ENCODE data around the gene PAFAH1B2.
A peak's percentile ranks its signal among the peaks of the same experiment; 100 is the strongest.
"Not testable (repeated sequence)": the region's sequence is repeated elsewhere in the genome, so short reads cannot be mapped to it uniquely, and the experiment has no call there.

The PAFAH1B2 gene

DNA sequence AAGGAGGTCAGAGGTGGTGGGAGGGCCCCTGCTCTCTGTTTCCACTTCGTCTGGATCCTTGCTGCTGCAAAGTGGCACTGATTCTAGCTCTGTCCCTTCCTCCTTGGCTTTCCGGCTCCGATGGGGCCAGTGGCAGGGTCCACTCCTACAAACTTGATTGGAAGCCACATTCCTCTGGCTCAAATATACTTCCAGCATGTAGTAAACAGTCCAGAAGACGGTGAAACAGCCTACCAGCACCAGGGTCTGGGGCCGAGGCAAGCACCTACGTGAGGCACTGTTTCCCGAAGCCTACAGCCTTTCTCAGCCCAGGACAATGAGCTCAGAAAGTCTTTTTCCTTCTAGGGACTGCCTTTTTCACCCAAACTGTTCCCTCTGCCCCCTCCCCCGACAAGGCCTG is 62.0 kb downstream of the PAFAH1B2 start:
- not testable (repeated sequence) for DNase-seq

DNA sequence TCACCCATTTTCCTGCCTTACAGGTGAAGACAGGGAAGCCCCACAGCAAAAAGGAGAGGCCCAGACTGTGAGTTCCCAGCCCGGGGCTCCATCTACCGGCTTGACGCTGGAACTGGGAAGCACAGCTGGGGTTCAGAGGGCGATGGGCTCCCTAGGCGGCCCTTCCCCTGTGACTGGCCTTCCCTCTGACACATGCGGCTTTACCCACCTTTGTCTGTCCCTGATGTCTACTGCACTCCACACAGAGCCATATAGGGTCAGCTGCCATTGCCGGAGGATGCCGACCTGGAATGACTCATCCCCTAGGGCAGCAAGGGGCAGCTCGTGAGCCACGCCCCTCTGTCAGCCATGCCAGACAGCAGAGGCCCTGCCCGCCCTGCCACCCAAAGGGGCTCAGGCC is 62.8 kb downstream of the PAFAH1B2 start:
- DNase-seq, result not testable (repeated sequence)

DNA sequence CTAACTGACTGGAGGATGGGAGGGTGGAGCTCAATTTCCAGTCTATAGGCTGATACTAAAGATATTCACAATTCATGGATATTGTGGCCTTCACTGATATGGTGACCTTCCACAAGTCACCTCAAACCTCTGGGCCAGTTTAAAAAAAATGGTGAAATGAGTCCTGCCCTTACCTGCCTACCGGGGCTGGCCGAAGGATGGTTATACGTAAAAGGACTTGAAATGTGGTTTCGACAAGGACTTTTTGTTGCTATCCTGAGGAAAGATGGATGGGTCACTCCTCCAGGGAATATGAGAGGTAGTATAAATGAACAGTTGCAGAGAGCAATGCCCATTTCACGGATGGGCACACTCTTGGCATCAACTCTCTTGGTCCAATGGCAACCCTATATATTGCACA is 63.4 kb downstream of the PAFAH1B2 start:
- DNase-seq, result not testable (repeated sequence)

DNA sequence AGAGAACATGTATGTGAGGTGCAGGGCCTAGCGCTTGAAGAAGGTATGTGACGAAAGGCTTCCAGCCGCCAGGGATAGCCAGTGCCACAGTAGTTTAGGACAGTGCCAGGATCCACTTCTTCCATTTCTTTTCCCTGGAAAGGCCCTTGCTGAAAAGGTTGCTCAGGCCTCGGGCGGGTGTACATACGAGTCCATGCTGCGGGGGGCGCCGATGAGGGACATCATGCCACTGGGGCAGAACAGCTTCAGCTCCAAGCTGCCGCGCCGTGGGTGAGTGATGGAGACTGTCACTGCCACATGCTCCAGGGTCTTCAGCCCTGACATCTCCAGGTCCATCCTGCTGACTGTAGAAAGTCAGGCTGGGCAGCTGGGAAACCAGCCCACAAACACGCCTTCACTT is 64.6 kb downstream of the PAFAH1B2 start:
- DNase-seq, result peak in 1 of 2 experiments; percentile 23

DNA sequence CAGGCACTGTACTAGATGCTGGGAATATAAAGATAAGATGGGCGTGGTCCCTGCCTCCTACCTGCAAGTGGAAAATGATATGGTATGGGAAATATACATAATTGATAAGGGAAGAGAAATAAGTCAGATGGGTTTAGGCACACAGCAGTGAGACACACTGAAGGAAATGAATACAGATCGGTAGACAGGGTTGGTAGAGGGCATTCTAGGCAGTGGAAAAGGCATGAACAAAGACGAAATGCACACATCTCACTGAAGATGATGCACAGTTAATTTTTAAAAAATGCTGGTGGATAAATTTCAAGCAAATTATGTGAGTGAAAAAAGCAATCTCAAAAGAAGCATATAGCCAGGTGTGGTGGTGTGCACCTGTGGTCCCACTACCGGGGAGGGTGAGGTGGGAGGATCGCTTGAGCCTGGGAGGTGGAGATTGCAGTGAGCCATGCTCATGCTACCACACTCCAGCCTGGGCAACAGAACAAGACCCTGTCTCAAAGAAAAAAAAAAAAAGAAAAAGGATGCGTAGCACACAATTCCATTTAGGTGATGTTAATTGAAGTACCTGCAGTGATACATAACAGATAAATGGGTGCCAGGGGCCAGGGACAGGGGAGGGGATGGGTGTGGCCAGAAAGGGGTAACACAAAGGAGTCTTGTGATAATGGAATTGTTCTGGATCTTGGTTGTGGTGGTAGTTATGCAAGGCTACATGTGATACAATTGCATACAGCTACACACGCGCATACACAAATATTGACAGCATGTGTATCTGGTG is 65.5 kb downstream of the PAFAH1B2 start:
- DNase-seq, result not testable (repeated sequence)

DNA sequence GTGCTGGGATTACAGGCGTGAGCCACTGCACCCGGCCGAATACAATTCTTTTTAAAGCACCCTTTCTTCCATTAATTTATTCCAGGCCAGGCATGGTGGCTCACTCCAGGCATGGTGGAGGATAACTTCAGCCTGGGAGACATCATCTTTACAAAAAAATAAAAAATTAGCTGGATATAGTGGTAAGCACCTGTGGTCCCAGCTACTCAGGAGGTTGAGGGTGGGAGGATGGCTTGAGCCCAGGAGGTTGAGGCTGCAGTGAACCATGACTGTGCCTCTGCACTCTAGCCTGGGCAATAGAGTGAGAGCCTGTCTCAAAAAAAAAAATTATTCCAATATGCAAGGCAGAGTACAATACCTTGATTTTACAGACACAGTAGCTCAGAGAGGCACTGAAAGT is 66.5 kb downstream of the PAFAH1B2 start:
- DNase-seq, result no peak

DNA sequence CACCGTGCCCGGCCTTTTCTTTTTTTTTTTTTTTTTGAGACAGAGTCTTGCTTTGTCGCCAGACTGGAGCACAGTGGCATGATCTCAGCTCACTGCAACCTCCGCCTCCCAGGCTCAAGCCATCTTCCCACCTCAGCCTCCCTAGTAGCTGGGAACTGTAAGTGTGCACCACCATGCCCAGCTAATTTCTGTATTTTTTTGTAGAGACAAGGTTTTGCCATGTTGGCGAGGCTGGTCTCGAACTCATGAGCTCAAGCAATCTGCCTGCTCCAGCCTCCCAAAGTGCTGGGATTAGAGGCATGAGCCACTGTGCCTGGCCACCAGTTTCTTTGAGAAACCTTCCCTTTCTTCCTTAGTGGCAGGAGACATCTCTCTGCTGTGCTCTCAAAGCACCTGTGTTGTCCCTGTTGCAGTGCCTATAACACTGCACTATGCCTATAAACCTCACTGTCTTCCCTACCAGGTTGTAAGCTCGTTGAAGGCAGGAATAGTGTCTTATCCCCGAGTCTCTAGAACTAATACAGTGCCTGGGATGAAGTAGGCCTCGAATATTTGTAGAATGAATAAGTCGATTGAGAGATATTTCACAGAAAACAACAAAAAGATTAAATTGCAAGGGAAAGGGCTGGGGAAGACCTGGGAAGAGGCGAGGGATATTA is 68.7 kb downstream of the PAFAH1B2 start:
- DNase-seq, result no peak

DNA sequence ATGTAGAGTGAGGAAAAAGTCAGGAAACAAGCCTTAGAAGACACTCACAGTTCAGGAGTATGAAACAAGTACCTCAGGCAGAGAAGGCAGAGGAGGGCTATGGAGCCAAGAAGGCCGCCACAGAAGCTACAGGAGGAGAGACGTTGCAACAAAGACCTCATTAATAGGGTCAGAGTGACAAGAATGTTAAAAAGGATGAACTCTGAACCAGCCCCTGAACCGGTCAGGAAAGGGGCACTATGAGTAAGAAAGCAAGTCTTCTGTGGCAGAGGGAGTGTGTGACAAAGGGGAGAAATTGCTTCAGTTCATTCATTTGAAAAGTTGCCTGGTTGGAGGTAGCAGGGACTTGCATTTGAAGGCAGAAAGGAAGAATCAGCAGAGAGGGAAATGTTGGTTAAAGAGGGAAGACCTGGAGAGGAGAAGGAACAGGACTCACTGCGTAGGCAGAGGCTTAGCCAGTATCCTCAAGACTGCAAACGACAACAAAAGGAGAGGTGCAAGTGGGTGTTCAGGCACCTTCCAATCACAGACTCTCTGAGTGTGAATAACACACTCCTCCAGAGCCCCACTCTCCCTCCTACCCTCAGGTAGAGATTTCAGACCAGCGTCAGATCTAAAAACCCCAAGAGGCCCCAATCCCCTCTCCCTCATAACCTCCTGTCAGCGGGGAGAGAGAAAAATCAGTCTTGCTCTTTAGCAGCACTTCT is 70.5 kb downstream of the PAFAH1B2 start:
- no peak for DNase-seq

DNA sequence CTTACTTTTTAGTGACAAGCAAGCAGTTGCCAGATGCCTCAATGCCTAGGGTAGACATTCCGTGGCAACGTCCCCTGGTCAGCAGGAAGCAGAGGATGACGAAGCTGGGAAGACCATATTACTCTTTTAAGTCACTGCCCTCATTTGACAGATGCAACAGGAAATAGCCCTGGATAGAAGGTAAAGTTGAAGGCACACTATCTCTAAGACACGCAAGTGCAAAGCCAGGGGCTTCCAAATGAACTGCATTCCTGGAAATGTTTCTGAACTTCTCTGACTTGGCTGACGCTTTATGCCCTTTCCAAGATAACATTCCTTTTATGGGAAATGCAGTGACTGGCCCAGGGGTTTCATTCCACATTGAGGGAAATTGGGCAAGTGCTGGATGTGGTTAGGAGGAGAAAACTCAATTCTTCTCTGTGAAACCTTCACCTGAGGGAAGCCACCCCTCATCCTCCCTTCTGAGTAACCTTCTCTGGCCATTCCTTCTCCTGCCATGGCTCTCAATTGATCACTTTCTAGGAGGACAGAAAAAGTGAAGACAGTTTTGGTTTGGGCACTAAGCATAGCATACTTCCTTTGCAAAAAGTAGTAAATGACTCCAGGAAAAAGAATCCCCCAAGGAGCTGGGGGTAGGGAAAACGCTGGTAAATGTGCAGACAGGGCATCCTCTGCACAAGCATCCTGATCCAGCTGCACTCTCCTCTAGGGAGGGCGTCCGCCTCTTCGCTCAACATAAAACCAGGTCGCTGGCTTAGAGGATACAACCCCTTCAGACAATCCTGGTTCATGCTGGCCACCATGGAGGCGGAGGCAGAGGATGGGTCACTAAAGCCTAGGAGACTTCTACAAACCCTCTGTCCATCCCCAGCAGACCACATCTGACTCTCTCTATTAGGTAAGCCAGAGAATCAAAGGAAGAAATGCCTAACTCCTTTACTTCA is 73.3 kb downstream of the PAFAH1B2 start:
- no peak for DNase-seq

DNA sequence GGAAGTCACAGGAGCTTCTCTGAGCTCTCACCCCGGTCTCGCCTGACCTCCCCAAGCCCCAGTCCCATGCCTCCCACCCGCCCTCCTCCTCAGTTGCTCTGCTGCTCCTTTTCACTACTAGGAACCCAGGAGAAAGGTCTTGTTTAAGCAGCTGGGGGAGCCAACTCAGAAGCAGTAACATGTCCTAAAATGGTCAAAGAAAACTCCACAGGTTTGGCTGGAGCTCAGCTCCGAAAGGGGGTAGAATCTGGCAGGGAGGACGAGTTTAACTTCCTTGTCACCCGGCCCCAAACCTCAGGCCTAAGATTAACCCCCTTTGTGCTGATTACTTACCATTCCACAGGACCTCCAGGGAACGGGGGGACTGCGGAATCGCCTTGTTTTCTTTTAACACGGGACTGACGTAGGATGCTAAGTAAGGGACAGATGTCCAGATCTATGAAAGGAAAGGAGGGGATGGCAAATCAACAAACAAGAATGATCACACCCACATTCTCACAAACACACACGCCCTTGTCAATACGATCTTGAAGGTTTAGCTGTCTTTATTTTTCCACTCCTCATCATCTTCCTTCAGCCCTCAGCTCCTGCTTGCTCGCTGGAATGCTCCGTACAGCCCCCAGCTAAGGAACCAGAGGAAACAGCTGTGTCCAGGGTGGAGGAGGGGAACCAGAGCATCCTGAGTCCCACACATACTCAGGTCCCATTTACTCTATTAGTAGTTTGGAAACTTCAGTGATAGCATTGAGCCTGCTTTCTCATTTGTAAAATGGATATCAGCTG is 74.2 kb downstream of the PAFAH1B2 start:
- no peak for DNase-seq

DNA sequence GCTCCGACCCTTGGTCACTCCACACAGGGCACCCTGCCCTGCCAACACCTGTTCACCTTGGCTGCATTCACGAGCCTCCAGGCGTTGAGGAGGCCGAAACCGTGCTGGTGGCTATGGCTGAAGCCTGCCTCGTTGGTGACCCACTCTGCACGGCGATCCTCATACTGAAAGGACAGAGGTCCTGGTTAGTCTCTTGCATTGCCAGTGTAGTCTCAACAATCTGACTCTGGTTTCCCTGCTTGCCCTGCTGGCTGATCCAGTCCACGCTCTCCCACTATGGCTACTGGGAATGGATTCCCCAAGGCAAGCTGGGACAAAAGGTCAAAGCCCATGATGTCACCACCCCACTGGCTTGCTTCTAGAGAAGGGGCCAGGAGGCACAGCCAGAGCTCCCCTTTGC is 74.9 kb downstream of the PAFAH1B2 start:
- no peak for DNase-seq

DNA sequence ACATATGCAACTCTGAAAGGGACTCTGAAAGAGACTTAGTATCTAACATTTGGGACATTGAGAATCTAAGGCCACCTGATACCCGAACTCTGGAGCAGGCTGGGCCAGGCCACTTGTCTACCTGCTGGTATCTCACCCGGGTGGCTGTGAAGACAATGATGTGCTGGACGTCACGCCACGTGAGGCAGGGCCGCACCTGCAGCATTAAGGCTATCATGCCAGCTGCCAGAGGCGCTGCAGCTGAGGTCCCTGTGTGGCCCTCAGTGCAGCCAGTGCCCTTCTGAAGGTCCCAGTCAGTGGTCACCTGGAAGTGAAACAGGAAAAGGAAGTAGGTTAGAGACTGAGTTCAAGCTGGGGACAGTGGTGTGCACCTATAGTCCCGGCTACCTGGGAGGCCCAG is 75.4 kb downstream of the PAFAH1B2 start:
- no peak for DNase-seq

DNA sequence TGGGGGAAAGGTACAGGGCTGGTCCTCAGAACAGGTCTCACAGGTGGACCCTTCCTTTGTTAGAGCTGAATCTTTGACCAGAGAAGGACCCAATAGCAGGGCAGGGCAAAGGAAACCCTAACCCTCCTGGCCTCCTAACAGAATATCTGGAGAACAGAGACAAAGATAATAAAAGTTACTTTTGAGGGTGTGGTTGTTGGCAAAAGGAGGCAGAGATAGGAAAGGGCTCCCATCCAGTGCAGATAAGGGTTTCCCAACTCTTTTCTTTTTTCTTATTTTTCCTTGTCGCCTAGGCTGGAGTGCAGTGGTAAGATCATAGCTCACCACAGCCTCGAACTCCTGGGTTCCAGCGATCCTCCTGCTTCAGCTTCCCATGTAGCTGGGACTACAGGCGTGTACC is 75.9 kb downstream of the PAFAH1B2 start:
- no peak for DNase-seq

DNA sequence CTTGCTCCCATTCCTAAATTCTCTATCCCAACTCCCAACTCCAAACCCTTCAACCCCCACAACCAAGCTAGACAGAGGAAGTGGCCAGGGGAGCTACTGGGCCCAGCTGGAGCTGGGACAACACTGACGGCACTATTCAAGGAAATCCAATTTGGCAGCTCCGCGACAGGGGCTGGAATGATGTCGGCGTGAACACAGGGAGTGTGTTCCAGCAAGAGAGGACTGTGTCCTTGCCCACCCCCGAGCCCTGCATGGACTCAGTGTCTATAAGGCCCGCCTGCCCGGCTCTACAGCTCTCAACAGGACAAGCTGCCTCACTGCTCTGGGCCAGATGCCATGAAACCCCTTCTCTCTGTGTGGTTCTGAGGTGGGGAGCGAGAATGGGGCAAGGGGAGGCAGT is 76.5 kb downstream of the PAFAH1B2 start:
- DNase-seq, result no peak

DNA sequence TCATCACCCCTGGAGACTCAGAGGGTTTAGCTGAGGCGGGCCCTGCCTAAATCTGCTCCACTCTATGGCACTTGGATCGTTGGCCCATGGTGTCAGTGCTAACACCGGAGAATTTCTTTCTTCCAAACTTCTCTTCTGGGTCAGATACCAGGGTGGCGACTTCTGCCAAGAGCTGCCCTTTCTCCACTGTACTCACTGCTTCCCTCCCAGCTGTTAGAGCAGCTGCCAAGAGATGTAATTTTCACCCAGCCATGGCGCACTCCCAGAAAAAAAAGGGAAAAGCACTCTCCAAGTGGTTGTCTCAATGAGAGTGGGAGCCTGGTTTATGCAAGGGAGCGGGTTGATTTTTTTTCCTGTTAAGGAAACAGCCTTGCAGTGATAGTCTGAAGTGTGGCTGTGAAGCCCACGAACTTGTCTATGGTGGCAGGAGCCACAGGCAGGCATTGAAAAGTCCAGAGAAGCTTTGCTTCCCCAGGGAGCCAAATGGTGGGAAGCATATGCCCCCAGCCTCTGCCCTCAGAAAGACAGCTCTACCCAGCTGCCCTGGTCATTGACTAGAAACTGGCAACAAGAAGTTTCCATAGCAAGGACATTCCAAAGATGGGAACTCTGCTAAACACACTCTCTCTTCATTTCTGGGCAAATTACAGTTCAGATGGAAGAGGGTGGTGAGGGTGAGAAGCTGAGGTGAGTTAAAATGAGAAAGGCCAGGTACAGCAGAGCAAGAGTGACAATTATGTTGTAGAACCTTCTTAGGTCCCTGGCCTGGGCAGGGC is 77.1 kb downstream of the PAFAH1B2 start:
- no peak for DNase-seq

DNA sequence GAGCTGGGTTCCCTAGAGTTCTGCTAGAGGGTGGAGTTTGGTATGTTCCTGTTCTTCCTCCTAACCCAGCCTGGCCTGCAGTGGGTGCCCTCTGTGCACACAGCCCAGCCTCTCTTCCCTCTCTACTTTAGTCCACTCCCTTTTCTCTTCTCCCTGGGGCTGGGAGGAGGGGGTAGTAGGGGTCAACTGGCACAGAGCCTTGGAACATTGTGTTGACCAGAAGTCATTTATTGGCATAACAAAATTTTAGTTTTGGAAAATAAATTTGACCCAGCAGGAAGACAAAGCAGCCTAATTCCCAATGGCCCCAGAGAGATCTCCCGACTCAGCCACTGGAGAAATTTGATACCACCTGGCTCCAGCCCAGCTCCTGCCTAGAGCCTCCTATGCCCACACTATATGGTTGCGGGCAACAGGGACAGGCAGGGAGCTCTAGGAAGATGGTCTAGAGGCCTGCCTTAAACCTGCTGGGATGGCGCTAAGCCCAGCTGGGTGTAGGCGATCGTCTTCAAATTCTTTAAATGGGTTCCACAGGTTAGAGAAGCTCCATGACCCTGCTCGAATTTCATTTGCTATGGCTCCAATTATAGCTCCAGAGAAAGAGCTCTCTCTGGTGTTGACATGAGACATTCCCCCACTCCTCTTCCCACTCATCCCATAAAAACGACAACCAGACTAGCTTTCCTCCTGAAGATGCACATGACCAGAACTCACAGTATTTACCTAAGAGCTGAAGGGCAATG is 77.9 kb downstream of the PAFAH1B2 start:
- no peak for DNase-seq

DNA sequence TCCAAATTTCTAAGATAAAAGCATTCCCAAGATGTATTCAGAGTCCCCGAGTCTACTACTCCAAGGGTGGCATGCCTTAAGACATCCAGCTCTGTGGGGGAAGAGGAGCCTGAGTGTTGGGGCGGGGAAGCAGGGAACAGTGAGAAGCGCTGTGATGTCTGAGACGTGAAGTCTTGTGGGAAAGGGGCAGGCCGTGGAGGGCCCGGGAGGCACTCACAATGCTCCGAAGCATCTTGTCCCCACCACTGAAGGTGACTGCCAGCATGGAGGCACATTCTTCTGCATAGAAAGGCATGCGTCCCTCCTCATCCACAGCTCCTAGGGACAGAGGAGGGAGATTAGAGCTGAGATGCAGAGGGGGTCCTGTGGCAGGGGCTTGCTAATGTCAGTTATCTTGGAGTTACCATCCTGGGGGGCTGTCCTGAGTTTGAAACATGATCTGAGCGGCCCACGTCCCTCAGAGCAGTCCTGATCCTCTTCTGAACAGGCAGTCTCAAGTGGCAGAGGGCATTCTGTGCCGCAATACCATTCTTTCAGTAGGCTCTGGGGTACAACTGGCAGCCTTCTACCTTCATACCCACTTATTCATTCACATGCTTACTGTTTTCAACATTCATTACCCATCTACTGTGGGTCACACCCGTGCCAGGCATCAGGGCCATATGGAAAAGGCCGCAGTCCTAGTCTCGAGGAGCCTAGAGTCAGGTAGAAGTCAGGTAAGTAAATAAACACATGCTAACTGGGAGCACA is 79.1 kb downstream of the PAFAH1B2 start:
- no peak for DNase-seq

DNA sequence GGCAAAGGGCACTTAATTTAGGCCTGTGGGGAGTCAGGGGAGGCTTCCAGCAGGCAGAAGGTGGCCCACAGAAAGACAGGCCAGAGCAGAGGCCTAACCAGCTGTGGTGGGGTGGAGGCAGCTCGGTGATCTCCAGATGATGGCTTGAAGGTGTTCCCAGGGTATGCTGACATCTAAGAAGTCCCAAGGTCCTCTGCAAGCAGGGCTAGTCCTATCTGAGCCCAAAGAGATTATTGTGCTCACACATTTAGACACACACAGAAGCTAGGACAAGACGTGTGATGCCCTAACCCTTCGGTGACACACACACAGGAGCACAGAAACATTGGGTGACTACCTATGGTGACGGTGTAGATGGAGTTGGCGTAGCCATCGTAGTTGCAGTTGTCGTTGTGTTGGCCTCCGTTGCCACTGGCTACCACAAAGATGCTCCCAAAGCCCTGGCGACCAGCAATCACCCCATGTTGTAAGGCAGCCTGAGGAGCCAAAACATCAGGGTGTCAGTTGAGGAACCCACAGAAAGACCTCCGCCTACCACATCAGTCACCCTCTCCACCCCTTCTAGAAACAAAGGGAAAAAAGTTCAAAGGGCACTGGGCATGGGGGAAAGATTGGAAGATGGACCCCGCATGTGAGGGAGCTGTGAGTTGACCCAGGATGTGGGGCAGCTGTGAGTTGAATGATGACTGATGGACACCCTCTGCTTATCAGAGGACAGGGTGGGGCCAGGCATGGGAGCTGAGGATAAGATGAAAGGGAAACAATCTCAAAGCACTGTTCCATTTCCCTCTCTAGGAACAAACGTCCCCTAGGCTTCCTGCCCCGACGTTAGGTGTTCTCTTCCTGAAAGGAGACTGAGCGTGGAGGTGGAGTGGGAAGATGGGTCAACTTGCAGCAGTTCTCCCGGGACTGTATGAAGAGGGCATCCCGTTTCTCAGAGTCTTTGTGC is 79.9 kb downstream of the PAFAH1B2 start:
- DNase-seq, result no peak
